GM19455 (cell line): ENCODE measurements around the gene CACNA1E.

Experiments
- ATAC-seq: cut with Tn5 transposase; IDR thresholded peaks from one replicate; pipeline ENCODE4 v1.9.1; 2021; ENCODE audit not compliant: unreplicated experiment

The CACNA1E gene

DNA sequence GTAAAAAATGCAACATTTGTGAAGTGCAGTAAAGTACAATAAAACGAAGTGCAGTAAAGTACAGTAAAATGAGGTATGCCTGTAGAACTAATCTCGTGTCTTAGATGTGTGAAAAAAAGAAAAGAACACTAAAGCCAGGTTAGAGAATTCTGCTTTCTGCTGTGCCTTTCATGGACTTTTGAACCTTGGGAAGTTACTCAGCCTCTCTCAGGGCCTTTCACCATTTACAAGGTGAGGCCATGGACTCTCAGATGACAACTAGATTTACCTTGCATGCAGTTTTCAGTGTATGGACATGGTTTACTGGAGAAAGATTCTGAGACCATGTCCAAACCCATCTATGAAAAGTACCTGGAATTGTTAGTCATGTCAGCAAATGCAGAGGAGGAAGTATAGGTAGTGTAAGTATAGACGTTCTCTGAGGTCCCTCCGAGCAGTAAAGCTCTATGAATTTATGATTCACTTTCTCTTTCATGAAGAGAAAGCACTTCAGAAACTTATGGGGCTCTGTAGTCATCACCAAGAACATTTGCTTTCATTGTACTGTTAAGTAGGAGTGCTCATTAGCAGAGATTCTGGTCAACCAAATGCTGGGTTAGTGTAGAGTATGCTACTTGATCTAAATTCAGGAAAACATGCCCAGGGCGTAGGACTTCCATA is 143.1 kb downstream of the CACNA1E start:
- ATAC-seq = no peak

DNA sequence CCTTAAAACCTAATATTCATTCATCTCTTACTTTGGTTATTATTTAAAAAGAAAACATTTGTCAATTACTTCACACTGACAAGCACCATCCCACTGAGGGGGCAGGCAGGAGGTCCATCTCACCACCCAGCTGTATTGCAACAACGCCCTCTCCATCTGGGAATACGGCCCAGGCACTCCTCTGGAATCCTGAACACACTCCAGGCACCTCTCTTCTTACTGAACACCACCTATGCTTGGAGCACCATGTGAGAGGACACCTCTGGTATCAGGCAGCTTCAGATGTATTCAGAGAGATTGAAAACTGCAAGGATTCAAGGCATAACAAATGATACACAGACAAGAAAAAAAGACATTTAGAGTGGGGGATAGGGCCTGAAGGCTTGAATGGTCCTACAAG is 147.1 kb downstream of the CACNA1E start:
- no peak for ATAC-seq

DNA sequence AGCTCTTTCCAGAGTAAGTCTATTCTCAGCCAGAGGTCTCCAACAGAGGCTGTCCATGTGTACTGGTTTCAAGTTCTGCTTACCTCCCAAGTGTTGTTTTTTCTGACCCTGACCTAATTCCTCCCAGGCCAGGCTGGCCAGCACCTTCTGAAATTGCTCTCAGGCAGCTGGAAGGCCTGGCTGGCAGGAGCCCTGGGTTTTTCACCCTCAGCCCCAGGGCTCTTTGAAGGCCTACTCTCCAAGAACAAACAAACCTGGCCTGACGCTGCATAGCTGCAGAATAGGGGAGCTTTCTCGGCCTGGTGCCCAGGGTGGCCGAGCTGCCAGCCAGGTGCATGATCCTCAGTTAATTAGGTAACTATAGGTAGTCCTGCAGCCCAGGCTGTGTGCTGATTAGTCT is 147.5 kb downstream of the CACNA1E start:
- no peak for ATAC-seq

DNA sequence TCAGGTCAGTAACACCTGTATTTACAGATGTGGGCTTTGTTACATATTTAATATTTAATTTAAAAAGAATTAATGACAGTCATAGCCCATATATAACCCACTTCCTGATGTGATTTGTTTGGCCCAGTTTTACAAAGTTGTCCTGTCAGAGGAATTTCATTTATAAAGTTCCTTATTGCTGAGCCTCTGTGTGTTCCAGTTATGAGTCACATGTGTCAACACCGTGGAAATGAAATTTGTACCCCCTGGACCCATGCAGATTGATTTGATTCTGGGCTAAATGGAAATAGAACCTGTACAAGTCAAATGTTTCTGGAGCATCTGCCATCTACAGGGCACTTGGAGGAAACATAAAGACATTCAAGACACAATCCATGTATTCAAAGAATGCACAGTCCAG is 149.2 kb downstream of the CACNA1E start:
- no peak for ATAC-seq

DNA sequence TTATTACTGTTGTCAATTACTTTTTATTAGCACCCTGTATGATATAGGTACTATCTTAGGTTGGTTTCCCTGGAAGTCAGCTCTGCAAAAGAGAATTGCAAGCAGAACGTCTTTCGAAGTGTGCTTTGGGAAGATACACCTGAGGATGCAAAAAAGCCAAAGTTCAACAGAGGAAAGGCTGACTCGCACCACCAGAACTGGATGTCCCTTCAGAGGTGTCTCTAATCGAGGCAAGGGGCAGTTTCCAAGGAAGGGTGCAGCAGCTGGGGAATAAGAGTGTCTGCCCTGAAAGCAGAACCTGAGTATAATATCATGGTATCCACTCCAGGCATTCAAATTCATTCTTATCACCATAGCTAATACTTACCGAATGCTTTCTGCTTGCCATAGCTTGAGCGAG is 149.6 kb downstream of the CACNA1E start:
- no peak for ATAC-seq

DNA sequence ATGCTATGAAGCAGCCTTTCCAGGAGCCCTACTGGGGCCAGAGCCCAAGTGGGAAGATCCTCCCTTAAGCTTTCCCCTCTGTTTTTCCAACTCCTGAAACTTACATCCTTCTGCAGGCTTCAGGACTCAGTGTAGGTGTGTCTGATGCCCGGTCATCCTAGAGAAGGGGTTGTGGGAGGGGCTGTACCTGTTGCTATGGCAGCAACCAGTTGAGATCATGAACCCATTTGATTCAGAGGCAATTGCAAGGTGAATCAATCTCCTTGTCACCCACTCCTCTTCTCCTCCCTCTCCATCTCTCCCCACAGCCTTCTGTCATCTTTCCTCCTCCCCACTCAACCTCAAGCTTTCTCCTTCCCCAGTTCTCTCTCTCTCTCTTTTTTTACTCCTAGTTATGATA is 151.8 kb downstream of the CACNA1E start:
- no peak for ATAC-seq

DNA sequence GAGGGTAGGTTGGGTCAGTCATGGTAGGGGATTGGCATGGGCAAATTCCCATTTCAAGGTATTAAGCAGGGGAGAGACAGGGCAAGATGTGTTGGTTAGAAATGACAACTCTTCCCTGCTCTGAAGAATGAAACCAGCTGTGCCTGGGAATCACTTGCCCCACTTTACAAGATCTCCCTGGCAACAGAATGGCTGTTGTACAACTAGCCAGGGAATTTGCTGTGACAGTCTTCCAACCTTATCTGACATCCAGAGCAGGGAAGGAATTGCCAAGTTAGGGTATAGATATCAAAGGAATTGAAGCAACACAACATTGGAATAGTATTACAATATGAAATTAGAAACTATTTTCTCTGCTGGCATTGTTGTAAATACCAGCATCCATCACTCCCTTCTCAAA is 154.7 kb downstream of the CACNA1E start:
- ATAC-seq = no peak

DNA sequence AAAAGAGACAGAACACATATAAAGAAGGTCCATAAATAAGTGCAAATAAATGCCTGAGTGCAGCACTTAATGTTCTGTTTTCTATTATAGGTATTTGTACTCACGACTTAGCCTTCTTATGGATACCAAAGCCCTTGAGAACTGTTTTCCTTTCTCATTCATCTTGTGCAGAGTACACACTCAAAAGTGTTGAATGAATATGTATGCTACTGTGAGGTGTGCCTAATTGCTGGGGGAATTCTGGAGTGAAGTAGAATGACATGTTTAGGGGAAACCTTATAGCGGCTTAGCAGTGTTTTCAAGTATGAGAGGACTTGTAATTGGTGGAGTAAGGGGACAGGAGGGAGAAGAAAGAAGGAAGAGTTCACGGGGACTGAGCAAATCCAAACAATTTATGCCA is 157.6 kb downstream of the CACNA1E start:
- no peak for ATAC-seq

DNA sequence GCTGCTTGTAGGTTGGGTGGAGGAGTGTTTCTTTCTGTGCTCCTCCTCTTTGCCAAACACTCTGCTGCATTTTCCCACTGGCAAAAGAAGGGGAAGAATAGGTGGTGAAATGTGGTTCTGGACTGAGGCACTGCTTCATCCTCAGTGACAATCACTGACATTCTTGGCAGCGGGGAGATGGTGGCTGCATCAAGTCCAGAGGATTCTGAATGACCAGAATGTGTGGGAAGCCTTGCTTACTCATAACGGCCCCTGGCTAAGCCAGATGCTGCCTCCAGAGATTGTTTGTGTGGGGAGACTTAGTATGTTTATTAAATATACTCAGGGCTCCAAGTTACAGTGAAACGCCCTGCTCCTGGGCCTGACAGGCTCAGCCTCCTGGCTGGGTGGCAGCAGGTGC is 160.3 kb downstream of the CACNA1E start:
- ATAC-seq = no peak

DNA sequence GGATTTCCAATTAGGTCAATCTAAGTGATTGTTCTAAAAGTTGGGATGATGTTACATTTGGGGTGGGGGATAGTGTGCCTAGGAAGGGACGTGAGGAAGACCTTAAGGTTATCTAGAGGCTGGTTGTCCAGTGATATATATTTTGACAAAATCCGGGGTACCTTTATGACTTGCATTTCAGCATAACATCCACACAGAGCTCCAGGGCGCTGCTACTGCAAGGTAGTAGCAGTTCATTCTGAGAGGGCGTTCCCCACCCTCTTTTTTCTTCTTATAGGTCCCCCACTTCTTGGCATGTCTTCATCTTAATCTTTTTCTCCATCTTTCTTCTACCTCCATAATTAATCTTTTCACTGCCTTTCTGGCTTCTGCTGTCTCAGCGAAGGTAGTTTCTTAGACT is 161.9 kb downstream of the CACNA1E start:
- ATAC-seq = no peak

DNA sequence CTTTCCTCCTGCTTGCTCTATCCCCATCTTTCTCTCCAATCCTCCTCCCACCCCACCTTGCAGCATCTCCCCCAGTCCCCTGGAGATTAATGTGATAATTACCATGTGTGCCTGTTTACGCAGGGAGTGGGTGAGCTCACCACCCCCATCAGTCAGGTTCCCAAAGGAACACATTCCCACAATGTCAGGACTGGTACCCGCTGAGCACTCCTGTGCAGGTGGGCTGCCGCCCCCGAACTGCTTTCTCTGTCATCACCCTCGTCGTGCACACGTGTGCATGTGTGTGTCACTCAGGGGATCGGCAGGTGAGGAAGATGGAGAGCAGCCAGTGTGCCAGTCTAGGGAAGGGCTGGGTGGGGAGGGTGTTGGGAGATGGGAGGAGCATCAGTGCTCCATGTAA is 163.4 kb downstream of the CACNA1E start:
- no peak for ATAC-seq

DNA sequence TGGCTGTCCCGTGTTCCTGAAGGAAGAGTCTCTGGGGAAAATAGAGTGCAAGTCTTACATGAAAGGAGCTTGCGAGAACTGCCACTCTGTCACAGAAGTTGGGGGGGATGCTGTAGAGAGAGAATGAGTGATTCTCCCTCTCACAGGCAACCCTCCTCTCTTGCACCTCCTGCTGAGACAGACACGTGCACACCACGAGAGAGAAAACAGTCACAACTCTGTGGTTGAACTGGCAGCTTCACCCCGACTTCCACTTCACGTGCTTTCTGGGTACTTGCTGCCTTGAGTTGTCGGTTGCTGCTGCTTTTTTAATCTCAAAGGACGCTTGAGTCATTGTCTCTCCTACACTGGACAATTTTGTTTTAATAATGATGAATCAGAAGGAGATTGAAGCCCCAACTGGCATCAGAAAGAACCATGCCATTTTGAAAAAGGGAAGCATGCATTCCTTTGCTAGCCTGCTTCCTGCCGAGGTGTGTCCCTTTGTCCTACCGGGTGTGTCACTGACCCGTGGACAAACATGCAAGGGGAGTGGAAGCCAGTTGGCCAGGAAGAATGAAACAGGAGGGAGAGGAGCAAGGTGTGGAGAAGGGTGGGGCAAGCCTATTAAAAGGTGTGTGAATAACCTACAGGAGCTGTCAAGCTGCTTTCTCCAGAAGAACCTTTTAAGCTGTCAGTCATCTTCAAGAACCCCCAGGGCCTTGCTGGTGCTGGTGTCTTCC is 164.2 kb downstream of the CACNA1E start:
- ATAC-seq = no peak

DNA sequence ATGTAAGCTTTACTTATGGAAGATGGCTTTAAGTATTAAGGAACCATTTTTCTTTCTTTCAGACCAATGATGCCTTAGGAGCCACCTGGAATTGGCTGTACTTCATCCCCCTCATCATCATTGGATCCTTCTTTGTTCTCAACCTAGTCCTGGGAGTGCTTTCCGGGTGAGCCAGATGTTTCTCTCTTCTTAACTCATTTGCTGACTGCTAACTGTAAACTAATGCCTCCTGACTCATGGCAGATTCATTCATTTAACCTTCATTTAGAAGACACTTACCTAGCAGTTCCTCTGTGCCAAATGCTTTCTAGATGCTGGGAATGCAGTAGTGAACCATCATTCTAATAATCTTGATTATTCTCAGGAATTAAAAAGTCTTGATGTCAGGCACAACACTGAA is 168.0 kb downstream of the CACNA1E start:
- ATAC-seq = no peak

DNA sequence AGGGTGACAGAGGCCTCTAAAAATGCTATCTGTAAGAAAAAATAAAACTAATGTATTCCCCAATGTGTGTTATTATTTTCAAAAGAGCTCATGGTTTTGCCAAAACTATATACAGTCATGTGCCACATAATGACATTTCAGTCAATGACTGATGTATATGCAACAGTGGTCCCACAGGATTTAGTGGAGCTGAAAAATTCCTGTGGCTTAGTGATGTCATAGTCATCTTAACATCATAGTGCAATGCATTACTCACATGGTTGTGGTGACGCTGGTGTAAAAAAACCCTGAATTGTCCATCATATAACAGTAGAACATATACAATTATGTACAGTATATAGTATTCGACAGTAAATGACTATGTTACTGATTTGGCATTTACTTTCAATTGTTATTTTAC is 172.4 kb downstream of the CACNA1E start:
- ATAC-seq = no peak

DNA sequence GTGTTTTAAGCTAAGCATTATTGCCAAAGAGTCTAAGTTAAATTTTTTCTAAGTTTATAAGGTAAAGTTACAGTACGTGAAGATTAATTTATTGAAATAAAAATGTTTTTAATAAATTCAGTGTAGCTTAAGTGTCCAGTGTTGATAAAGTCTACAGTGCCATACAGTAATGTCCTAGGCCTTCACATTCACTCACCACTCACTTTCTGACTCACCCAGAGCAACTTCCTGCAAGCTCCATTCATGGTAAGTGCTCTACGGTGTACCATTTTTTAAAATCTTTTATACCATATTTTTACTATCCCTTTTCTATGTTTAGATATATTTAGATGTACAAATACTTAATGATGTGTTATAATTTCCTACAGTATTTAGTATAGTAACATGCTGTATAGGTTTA is 173.2 kb downstream of the CACNA1E start:
- ATAC-seq = no peak

DNA sequence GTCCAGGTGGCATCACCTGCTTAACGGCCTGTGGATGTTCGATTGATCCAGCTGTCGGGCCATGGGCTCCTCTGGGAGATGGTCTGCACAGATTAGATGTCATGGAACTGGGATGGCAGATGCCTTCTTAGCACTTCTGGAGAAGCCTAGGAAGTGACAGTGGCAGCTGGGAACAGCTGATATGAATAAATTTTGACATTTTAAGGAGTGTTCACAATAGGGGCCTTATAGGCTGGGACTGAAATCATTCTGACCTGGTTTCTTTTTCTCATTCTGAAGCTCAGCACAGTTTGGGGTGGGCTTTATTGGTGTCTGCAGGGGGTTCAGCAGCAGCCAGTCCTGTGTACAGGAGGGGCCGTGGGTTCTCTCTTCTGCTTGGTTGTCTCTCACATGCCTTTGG is 175.3 kb downstream of the CACNA1E start:
- no peak for ATAC-seq

DNA sequence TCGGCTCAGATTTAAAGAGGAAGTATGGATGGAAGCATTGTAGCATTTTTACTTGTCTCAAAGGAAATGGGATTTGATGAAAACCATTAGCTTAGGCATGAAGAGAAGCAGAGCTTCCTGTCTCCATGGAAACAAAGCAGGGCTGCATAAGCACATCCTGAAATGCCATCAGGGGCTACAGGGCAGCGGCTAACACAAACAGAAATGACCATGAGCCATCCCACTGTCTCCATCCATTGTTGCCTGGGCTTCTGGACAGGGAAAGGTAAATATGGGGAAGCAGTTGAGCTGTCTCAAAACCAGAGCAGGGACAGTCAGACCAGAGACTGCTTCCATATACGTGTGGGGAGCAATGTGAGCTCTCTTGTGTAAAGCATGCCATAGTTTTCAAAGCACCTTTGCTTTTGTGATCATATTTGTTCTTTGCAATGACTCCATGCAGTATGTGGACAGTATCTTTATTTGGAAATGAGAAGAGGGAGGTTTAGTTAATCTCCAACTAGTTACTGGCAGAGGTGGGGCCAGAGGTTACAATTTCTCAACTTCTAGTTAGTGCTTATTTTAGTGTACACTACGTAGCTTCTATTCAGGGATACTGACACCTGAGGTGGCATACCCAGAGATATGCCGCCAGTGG is 176.1 kb downstream of the CACNA1E start:
- ATAC-seq = no peak

DNA sequence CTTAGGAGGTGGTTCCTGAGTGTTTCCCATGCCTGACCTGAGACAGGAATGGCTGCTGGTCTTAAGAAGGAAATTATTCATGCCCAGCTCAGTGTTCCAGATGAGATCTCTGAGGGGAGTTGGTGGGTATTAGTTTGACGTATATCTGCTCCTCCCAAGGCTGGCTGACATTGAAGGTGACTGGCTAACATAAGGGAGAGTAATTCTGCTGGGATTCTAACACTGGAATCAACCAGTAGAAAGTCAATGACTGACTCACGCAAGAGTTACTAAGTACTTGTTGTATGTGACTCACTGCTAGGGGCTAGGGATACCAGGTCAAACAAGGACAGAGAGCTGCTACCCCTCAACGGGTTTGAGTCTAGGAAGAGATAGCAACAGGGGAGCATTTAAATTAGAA is 177.3 kb downstream of the CACNA1E start:
- ATAC-seq = no peak

DNA sequence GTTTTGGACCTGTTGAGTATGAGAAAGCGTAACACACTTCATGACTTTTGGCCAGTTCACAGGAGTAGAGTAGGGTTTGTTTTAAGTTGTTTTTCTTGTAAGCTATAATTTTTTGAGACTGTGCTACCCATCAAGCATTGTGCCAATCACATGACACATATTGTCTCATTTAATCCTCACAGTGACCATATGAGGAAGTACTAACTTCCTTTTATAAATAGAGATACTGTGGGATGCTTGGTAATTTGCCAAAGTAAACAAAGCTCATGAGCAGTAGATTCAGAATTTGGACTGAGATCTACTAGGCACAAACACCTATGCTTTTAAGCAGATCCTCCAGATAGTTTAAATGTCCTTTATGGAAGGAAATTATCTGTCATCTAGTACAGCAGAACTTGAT is 178.3 kb downstream of the CACNA1E start:
- ATAC-seq = no peak

DNA sequence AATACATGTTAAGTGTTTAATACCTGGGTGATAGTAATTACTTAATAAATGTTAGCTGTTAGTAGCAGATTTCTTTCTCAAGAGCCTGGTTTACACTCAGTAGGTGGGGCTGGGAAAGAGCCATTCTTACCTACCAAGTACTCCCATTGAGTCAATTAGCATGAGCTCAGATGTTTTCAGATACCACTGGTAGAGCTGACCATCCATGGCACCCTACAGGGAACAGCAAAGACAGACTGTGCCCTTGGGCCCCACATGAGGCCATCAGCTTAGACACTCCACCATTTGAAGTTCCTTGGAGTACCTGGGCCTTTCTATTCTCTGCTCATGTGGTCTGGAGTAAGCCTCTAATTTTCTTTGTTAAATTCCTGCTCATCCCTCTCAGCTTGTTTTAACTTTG is 179.3 kb downstream of the CACNA1E start:
- ATAC-seq = no peak

DNA sequence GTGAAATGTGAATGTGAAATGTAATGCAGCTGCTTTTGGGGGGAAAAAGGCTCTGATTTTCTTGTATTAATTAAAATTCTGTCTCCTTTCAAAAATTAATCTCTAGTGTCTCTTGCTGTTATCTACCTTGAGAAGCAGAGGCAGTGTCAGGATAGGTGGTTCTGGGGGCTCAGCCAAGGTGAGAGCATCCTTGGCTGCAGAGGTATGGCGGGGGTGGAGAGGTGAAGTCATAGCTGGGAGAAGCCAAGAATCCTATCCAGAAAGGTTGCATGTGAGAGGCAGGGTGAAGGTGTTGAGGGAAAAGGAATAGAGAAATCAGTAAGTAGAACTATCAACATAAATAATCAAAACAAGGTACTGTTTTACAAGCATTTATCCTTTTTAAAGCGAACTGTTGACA is 181.2 kb downstream of the CACNA1E start:
- no peak for ATAC-seq

DNA sequence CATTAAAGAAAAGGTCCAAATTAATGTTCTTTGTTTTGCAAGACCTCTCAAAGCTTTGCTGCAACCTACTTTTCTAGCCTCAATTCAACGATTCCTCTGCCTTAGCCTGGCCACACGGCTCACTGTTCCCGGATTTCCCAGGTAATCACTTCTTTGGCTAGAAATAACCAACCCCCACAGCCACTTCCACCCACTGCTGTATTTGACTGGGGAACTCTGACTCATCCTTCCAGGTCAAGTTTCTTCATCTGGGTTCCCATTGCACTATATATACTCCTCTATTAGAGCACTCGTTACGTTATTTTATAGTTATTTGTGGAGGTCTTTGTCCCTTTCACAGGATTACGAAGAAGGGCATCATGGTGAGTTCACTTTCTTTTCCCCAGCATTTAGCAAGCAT is 185.9 kb downstream of the CACNA1E start:
- ATAC-seq = no peak

DNA sequence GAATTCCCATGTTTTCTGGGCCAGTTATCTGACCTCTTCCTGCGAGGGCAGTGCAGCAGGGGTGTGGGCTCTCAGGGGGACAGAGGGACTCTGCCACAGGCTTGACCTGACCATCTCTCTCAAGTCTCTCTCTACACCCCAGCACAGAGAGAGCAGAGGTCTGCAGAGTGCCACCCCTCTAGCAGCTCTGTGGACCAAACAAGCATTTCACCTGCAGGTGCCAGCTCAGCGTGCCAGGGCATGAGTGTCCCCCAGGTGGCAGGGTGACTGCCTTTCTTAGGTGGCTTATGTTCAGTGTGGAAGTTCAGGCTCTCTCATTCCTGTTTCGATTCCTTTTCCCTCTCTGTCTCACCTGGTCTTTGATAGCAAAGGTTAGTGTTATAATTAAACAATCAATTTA is 191.3 kb downstream of the CACNA1E start:
- no peak for ATAC-seq
